ENCODE measurements around the gene HLX.

Gene HLX

DNA sequence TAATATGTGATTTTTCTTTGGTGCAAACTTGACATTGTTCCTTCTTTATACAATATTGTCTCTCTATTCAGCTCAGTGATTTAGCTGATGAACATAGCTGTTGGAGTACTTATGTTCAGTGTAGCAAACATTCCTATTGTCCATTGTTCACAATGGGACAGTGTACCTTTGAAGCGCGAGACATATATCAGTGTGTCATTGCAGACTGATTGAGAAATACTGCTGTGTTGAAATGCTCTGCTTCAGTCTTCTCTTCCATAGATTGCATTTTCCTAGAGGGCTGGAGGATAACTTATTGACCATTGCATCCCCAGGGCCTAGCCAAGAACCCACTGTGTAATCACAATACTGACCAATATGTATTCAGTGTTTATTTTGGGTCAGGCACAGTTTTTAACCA is 46.5 kb downstream of the HLX start:
- no peak for DNase-seq (ENCODE audit: low read depth)

DNA sequence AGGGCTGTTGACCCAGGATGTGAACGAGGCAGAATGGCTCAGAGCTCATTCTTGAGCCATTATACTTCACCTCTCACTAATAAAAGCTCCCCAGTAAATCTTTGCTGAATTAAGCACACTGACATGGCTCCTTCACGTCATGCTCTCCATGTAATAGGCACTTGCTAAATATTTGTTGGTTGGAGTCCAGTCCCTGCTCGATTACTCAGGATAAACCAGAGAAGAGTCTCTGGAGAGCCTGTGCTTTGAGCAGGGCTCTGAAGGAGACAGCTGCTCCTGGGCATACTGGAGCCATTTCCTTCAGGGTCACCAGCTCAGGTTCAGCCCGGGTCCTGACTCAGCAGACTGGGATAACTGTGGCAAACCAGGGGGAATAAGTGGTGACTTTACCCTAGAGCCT is 46.9 kb downstream of the HLX start:
- no peak for DNase-seq (ENCODE audit: low read depth)

DNA sequence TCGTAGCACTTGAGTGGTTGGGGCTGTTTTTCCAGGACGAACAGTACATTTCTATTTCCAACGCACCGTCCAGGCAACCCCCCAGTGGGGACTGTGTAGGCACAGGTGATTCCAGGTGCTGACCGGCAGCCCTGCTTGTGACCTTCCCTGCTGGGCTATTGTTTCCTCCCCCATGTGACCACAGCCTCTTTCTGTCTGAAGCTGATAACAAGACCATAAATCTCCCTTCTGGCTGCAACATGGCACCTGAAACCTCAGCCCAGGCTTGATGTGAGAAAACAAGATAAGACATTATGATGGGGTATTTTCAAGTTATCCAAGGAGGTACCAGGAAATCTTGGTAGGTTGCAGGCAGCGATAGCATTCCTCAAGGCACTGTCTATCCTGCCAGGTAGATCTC is 48.2 kb downstream of the HLX start:
- no peak for DNase-seq (ENCODE audit: low read depth)

DNA sequence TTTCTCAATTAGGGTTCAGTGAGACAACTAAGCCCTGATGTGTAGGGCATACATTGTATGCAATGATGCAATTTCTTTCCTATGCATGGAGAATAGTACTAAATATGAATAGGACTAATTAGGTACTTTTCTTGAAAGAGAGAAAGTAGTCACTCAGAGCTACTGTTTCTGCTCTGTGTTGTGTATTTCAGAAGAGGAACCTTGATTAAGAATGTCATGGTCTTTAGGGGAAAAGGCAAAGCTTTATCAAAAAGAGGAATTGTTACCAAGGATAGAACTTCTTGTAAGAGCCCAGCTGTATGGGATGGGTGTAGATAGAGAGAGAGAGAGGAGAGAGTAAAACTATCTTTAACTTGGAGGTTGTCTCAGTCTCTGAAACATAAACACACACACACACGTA is 49.1 kb downstream of the HLX start:
- DNase-seq (ENCODE audit: low read depth): no peak

DNA sequence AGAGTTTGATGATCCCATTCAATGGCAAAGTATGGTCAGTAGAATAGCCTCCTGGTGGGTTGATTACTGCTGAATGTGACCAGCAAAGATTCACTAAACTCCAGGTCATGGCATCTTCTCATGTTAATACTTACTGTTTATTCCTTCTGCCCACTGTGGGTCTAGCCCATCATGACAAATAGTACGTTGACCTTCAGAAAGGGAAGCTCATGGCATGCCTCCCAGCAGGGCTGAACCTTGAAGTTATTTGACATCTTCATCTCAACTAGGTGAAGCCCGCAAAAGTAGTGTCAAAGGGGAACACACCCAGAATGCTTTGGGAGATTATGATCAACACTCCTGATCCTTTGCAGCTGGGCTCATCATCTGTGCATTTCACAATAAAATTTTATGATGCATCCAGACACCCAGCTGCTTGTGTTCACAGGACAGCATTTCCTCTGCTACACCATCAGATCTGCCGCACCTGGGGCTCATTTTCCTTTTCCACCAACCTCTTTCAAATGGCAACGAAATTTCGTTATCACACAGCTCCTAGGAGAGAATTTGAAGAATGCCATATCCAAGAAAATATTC is 49.6 kb downstream of the HLX start:
- DNase-seq (ENCODE audit: low read depth): no peak

DNA sequence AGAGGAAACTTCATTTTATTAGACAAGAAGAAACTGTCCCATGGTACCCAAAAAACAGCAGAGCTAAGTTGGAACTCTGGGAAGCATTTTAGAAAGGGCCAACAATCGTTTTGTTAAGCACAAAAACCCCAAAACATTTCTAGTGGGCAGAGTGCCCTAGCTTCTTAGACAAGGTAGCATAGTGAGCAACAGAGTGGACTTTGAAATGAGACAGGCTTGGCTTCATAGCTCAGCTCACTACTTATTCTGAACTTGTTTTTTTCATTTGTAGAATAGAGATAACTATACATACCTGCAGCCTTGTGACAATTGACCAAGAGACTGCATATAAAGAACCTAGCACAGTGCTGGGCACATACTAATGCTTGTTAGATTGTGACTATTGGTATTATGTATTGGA is 50.1 kb downstream of the HLX start:
- DNase-seq (ENCODE audit: low read depth): no peak
